GM23248 (cell line): Measurements from ENCODE around the gene STX8. TPM values are rescaled to one million over a fixed set of nuclear protein-coding genes. Genes with fewer than 3 reads are reported as not detected.

Experiments
- DNase-seq: peaks from one replicate; pipeline ENCODE4 v3.0.0-alpha.2; 2015
- H2AFZ ChIP-seq: fragments of 200-600 bp; sonication (generic); 2 replicates; pipeline ENCODE4 v1.6.1; 2016; ENCODE audit warnings: antibody characterized with exemption
- H3F3A ChIP-seq: fragments of 200-600 bp; sonication (generic); 2 replicates; pipeline ENCODE4 v1.6.1; 2016; ENCODE audit warnings: mild to moderate bottlenecking, antibody characterized with exemption, mixed run types; ENCODE audit not compliant: insufficient read depth
- H3K27ac ChIP-seq: fragments of 200-600 bp; sonication (generic); 2 replicates; pipeline ENCODE4 v1.5.1; 2016; ENCODE audit warnings: mild to moderate bottlenecking
- H3K27me3 ChIP-seq: fragments of 200-600 bp; sonication (generic); replicated peaks from 2 replicates; pipeline ENCODE4 v1.6.1; 2016; ENCODE audit warnings: mild to moderate bottlenecking; ENCODE audit not compliant: insufficient read depth
- H3K36me3 ChIP-seq: fragments of 200-600 bp; sonication (generic); 2 replicates; pipeline ENCODE4 v1.6.1; 2016; ENCODE audit warnings: low read depth, mild to moderate bottlenecking
- H3K4me1 ChIP-seq: fragments of 200-600 bp; sonication (generic); 2 replicates; pipeline ENCODE4 v1.6.1; 2016; ENCODE audit warnings: mild to moderate bottlenecking; ENCODE audit not compliant: insufficient read depth
- H3K4me2 ChIP-seq: fragments of 200-600 bp; sonication (generic); one replicate; pipeline ENCODE4 v1.6.1; 2016; ENCODE audit warnings: mild to moderate bottlenecking; ENCODE audit not compliant: unreplicated experiment
- H3K4me3 ChIP-seq: fragments of 200-600 bp; sonication (generic); 2 replicates; pipeline ENCODE4 v1.5.1; 2016; ENCODE audit warnings: mild to moderate bottlenecking
- H3K79me2 ChIP-seq: fragments of 200-600 bp; sonication (generic); 2 replicates; pipeline ENCODE4 v1.6.1; 2016; ENCODE audit warnings: mild to moderate bottlenecking; ENCODE audit not compliant: insufficient read depth
- H3K9ac ChIP-seq: fragments of 200-600 bp; sonication (generic); 2 replicates; pipeline ENCODE4 v1.6.1; 2016; ENCODE audit warnings: mild to moderate bottlenecking
- H3K9me2 ChIP-seq: fragments of 200-600 bp; sonication (generic); 2 replicates; pipeline ENCODE4 v1.6.1; 2016; ENCODE audit warnings: mixed run types, mild to moderate bottlenecking, moderate library complexity; ENCODE audit not compliant: insufficient read depth
- H3K9me3 ChIP-seq: fragments of 200-600 bp; sonication (generic); one replicate; pipeline ENCODE4 v1.6.1; 2017; ENCODE audit warnings: low read depth
- H4K20me1 ChIP-seq: fragments of 200-600 bp; sonication (generic); 2 replicates; pipeline ENCODE4 v1.6.0; 2016; ENCODE audit not compliant: insufficient read depth
- EZH2 ChIP-seq: fragments of 200-600 bp; sonication (generic); IDR thresholded peaks from 2 replicates; pipeline ENCODE4 v1.6.1; 2018; ENCODE audit warnings: antibody characterized with exemption, mild to moderate bottlenecking; ENCODE audit not compliant: insufficient read depth, poor library complexity, severe bottlenecking
- EZH2phosphoT487 ChIP-seq: fragments of 200-600 bp; sonication (generic); IDR thresholded peaks from 2 replicates; pipeline ENCODE4 v1.6.1; 2018; ENCODE audit warnings: antibody characterized with exemption, moderate library complexity, mild to moderate bottlenecking, low read depth; ENCODE audit not compliant: insufficient read depth
- WGBS, 2 experiments: methylation state at CpG; one replicate each; pipeline ENCODE4 v1.1.6; 2015 to 2017; ENCODE audit warnings: low lambda C conversion rate in 2 of 2, low coverage in 1 of 2; ENCODE audit errors: missing lambda C conversion rate in 2 of 2; 5-methylcytosine and 5-hydroxymethylcytosine counted together
- in situ Hi-C: fragments of 300-500 bp; cut with MboI; formaldehyde crosslinking; loops from 2 replicates; pipeline ENCODE4 v1.15.0; 2020
- polyA plus RNA-seq: library from polyadenylated mRNA; unstranded; fragments of >200 nt; fragmentation: Nextera tagmentation; extraction: Ambion mirVana; gene quantifications from 2 replicates; pipeline ENCODE4 v1.2.1, GENCODE V29; 2016
- total RNA-seq: library from RNA; depleted of rRNA; stranded (reverse); fragments of >200 nt; shearing (Covaris generic); gene quantifications from 2 replicates; pipeline ENCODE4 v1.2.3, GENCODE V29; 2014

The STX8 gene
- total and polyA plus RNA-seq, 2 experiments from 2014 or later = 40.7 to 84.3 TPM

DNA sequence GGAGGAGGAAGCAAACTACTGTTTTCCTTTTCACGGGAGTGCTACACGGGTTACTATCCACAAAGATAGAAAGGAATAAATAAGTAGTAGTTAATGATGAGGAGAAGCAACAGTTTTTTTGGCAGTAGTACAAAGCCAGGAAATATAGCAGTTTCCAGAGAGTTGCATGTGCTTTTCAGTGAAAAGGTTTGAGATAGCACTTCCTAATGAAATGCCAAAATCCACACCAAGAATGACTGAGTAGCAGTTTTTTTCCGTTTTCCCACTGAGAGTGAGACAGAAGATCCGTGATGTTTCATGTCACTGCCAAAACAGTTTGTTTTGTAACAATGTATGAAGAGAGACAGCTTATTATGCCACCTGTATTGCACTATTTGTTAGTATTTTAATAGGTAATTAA is 129.1 kb downstream of the STX8 start:
- Histone ChIP-seq H3K27me3 (no peaks in the 10 kb centered on the region), H2AFZ (no peak overlapping the region), H3K36me3 (no peaks in the 10 kb centered on the region), H4K20me1 (no peaks in the 10 kb centered on the region), H3K4me2 (no peak overlapping the region), H3K9me2 (no peaks in the 10 kb centered on the region), H3K79me2 (no peaks in the 10 kb centered on the region), H3K4me1 (no peaks in the 10 kb centered on the region), H3K9me3 (no peaks in the 10 kb centered on the region), H3K9ac (no peak overlapping the region), H3K27ac (no peak overlapping the region), H3K4me3 (no peak overlapping the region), H3F3A (no peaks in the 10 kb centered on the region)
- DNase-seq = no peak
- TF ChIP-seq EZH2phosphoT487 (no peak), EZH2 (no peak)
- WGBS, 2 experiments = 81 to 89% methylated on average over 4 of the region's 4 CpGs
- in situ Hi-C loops = no loop called here

DNA sequence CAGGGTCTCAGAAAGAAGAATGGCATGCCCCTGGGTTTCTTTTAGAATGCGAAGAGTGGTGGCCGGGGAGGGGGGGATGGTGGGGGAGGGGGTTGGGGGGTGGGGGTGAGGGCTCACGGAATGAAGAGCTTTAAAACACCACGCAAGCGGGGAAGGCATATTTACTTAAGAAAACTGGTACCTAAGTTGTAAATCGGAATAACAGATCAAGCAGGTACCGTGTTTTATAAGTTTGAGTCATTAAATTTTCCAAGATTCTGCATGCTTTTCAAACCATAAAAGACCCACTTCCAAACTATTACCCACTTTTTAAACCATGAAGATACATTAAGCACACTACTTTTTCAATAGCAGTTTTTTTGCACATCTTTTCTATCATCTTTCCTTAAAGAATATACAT is 130.2 kb downstream of the STX8 start:
- no peak for DNase-seq
- 71 to 83% methylated on average over 4 to 7 of the region's 7 CpGs for WGBS, 2 experiments
- Histone ChIP-seq H3K9me2 (no peaks in the 10 kb centered on the region), H3K27ac (no peak overlapping the region), H3K4me2 (no peak overlapping the region), H2AFZ (no peak overlapping the region), H3K4me1 (no peaks in the 10 kb centered on the region), H3K27me3 (no peaks in the 10 kb centered on the region), H3K9ac (no peak overlapping the region), H4K20me1 (no peaks in the 10 kb centered on the region), H3F3A (no peaks in the 10 kb centered on the region), H3K36me3 (no peaks in the 10 kb centered on the region), H3K4me3 (no peak overlapping the region), H3K9me3 (no peaks in the 10 kb centered on the region), H3K79me2 (no peaks in the 10 kb centered on the region)
- in situ Hi-C loops = no loop called here
- TF ChIP-seq EZH2phosphoT487 (no peak), EZH2 (no peak)

DNA sequence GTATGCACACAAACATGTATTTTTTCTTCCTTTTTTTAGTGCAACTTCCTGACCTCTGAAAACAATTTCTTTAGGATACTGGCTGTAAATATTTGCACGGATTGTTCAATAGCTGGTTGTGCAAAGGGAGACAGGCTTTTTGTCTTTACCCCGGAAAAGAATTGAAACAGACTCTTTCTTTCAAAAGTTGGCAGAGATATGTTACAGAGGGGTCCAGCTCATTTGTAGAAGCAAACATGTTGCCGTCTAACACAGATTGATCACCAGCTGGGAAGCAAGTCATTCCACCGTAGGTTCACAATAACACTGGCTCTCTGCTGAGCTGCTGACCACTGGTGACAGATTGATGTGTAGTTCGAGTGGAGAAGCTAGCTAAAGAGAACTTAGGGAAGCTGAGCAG is 130.9 kb downstream of the STX8 start:
- Histone ChIP-seq H3K9me3 (no peaks in the 10 kb centered on the region), H3K36me3 (no peaks in the 10 kb centered on the region), H3K79me2 (no peaks in the 10 kb centered on the region), H3K4me1 (no peaks in the 10 kb centered on the region), H3K9ac (no peak overlapping the region), H3K27ac (no peak overlapping the region), H3K27me3 (no peaks in the 10 kb centered on the region), H2AFZ (no peak overlapping the region), H4K20me1 (no peaks in the 10 kb centered on the region), H3F3A (no peaks in the 10 kb centered on the region), H3K4me2 (no peak overlapping the region), H3K9me2 (no peaks in the 10 kb centered on the region), H3K4me3 (no peak overlapping the region)
- TF ChIP-seq EZH2phosphoT487 = no peak
- no peak for TF ChIP-seq EZH2
- in situ Hi-C loops = no loop called here
- 55 to 61% methylated on average over 5 of the region's 5 CpGs for WGBS, 2 experiments
- DNase-seq = no peak

DNA sequence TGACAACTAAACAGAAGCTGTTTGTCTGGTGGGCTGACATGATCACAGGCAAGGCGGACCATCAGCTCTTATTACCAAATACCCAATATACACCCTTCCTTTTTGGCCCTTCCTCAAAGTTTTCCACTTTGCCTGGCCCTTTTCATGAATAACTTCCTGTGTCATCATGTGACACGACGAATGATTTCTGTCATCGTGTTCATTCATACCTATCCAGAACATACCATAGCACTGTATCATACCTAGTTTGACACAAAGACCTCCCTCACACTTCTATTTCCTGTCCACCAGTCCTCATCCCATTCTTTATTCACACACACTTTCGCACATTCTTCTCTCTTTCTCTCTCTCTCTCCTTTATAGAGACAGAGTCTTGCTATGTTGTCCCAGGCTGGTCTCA is 131.8 kb downstream of the STX8 start:
- Histone ChIP-seq H3K4me2 (no peak overlapping the region), H3K4me1 (no peaks in the 10 kb centered on the region), H3K36me3 (no peaks in the 10 kb centered on the region), H3K4me3 (no peak overlapping the region), H4K20me1 (no peaks in the 10 kb centered on the region), H3K27me3 (no peaks in the 10 kb centered on the region), H3K9me2 (no peaks in the 10 kb centered on the region), H3K9ac (no peak overlapping the region), H3K79me2 (no peaks in the 10 kb centered on the region), H3K9me3 (no peaks in the 10 kb centered on the region), H2AFZ (no peak overlapping the region), H3F3A (no peaks in the 10 kb centered on the region), H3K27ac (no peak overlapping the region)
- in situ Hi-C loops = no loop called here
- TF ChIP-seq EZH2 (no peak), EZH2phosphoT487 (no peak)
- no peak for DNase-seq
- WGBS, 2 experiments = 85 to 87% methylated on average over 5 of the region's 5 CpGs

- Histone ChIP-seq H3K4me2 (no peak overlapping the region), H3K9ac (no peak overlapping the region), H3K4me3 (no peak overlapping the region), H3K4me1 (no peaks in the 10 kb centered on the region), H4K20me1 (no peaks in the 10 kb centered on the region), H3K36me3 (no peaks in the 10 kb centered on the region), H2AFZ (no peak overlapping the region), H3K9me3 (no peaks in the 10 kb centered on the region), H3K9me2 (no peaks in the 10 kb centered on the region), H3K27me3 (no peaks in the 10 kb centered on the region), H3F3A (no peaks in the 10 kb centered on the region), H3K79me2 (no peaks in the 10 kb centered on the region), H3K27ac (no peak overlapping the region)
- in situ Hi-C loops = no loop called here
- no peak for DNase-seq
- 98 to 100% methylated on average over 3 of the region's 3 CpGs for WGBS, 2 experiments
- TF ChIP-seq EZH2 (no peak), EZH2phosphoT487 (no peak)
Observed at GRCh38 chr17:9439851-9440250, 135.8 kb downstream of the STX8 start.
